SIG-M5 treated with dmso at 0.1 percent for 504 hours (cell line): ENCODE measurements around the gene DENND4C.
"Not testable (repeated sequence)": the region's sequence is repeated elsewhere in the genome, so short reads cannot be mapped to it uniquely, and the experiment has no call there.

Experiments
- DNase-seq: peaks from one replicate; lab custom pipeline; 2025; ENCODE audit not compliant: unreplicated experiment; lab: John Stamatoyannopoulos, UW

Gene DENND4C

GRCh38 chr9:19230355-19231125 lies at the start of gene DENND4C:
TSS of gene DENND4C (plus strand) at chr9:19230693. CDS start at chr9:19276175, 45,482 bp downstream.
- peak; percentile 88 for DNase-seq

DNA sequence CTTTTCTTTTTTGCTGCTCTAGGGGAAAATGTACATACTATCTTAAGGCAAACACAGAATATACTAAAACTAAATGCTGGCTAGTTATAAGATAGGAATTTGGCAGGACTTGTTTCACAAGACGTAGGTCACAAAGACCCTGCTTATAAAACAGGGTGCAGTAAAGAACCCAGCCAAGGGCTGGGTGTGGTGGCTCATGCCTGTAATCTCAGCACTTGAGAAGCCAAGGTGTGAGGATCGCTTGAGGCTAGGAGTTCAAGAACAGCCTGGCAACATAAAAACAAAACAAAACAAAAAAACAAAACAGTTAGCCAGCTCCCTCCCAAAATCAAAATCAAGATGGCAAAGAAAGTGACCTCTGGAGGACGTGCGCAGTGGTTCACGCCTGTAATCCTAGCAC lies 49.5 kb upstream of the DENND4C start:
- DNase-seq: no peak

DNA sequence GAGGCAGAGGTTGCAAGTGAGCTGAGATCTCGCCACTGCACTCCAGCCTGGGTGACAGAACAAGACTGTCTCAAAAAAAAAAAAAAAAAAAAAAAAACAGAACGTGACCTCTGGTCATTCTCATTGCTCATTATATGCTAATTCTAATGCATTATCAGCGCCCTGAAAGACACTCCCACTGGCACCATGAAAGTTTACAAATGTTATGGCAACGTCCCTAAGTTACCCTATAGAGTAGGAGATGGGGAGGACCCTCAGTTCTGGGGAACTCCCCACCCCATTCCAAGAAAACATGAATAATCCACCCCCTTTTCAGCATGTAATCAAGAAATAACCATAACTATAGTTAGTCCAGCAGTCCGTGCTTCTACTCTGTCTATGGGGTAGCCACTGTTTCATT lies 48.9 kb upstream of the DENND4C start:
- DNase-seq: no peak

DNA sequence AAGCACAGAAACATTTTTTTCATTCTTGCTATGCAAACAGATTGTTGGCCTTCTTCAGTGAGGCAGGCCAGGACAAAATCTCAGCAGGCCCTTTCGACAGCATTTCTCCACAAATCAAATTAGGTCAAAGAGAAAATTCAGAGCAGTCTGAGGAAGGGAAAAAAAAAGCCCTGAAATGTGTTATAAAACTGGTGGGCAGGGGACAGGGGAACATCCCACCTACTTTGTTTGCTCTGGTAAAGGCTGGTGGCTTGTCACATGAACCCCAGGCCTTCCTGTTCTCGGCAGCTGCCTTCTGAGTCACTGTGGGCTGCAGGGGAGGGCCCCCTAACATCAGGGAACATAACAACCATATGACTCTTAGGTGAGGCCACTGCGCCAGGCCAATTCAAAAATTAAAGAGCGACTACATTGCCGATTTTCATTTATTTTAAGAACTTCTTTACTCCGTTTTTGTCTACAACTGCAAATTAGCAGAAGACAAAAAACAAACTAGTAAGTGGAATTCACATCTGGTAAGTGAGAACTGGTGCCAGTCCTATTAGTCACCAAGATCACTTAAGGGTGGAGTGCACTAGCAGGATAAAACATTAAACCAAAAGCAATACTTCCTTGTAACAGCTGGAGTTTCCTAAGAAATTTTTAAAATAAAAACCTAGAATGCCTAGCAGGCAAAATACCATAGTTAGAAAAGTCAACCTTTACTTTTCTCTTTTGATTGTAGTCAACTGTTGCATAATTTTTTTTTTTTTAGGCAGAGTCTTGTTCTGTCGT lies 46.2 kb upstream of the DENND4C start:
- DNase-seq: peak; percentile 66

GRCh38 chr9:19185191-19185590 lies 45.3 kb upstream of the DENND4C start:
- DNase-seq: no peak

DNA sequence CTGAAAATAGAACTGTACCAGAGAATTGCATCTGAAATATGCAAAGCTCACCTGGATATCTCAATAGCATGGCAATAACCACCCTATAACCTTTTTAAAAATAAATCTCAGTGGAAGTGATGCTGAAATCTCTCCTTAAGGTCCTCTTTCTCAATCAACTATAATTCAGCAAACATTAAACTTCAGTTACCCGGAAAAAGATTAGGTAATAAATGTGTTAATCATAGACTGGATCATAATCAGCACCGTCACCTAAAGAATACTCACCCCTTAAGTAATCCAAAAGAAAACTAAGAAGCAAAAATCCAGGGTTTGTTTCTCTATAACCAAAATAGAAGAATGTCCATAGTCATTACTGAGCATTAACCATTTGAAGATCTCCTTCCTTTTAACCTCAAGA lies 44.3 kb upstream of the DENND4C start:
- DNase-seq: no peak

- DNase-seq: no peak
Measured at GRCh38 chr9:19188771-19189170, 41.7 kb upstream of the DENND4C start.

DNA sequence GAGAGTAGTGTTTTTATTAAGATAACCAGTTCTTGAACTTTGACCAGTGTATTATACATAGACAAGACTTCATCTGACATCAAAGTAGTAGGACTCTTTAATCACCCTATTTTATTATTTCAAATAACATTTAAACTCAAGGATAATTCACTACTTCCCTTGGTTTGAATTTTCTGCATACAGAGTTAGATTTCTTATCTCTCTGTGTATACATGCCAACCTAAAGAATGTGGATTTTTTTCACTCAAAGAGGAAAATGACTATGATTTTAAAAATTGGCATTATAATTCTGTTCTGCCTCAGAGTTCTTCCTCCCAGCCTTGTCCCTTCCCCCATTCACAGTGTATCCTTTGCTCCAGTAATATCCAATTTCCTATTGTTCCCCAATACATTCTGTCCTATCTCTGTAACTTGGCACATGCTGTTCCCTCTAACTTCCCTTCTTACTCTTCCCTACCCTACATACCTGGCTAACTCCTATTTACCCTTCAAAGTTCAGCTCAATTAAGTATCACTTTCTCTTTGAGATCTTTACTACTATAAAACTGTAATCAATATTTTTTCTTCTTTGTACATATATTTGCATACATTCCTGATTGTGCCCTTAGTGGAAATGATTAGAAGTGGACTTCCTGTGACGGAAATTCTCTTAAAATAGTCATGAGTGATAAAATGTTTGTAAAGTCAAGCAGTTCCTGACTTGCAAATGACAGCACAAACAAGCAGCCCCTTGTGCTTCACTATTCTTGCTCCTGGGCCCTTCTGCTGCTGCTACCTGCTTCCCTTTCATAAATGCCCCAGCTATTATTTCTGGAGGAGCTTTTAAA lies 38.1 kb upstream of the DENND4C start:
- DNase-seq: no peak

DNA sequence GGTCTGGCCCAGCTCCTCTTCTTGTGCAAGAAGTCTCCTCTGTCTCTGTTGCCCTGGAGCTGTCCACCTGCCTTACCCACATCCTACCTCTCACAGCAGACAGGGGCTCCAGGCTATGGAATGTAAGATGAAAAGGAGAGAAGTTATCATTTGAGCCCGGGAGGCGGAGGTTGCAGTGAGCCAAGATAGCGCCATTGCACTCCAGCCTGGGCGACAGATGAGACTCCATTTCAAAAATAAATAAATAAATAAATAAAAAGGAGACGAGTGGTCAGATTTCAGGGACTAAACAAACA lies 37.5 kb upstream of the DENND4C start:
- DNase-seq: no peak

DNA sequence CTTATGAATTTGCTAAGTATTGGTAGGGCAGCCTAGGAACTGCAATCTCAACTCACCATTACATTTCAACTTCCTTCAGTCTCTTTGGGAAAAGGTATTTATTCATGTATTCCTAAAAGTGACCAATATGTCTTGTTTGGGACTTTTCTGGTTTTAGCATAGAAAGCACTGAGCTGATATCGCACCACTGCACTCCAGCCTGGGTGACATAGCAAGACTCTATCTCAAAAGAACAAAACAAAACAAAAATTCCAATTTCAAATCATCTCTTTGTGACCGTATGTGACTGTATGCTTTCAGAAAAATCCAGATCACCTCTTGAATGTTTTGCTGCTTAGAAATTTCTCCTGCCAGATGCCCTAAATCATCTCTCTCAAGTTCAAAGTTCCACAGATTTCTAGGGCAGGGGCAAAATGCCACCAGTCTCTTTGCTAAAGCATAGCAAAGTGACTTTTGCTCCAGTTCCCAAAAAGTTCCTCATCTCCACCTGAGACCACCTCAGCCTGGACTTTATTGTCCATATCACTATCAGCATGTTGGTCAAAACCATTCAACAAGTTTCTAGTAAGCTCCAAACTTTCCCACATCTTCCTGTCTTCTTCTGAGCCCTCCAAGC lies 37.0 kb upstream of the DENND4C start:
- DNase-seq: not testable (repeated sequence)

DNA sequence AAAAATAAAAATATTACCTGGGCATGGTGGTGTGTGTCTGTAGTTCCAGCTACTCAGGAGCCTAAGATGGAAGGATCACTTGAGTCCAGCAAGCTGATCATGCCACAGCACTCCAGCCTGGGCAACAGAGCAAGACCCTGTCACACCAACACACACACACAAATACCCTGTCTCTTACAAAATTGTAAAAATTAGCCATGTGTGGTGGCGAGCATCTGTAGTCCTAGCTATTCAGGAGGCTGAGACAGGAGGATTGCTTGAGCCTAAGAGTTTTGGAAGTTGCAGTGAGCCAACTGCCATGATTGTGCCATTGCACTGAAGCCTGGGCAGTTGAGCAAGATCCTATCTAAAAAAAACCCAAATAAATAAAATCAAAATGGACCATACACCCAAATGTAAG lies 32.1 kb upstream of the DENND4C start:
- DNase-seq: no peak

- DNase-seq: no peak
Measured at GRCh38 chr9:19199012-19199411, 31.5 kb upstream of the DENND4C start.

- DNase-seq: no peak
Measured at GRCh38 chr9:19200229-19200628, 30.3 kb upstream of the DENND4C start.

GRCh38 chr9:19201899-19202891 lies 28.3 kb upstream of the DENND4C start:
- DNase-seq: no peak

- no peak for DNase-seq
Measured at GRCh38 chr9:19203058-19203457, 27.4 kb upstream of the DENND4C start.

- peak; percentile 6 for DNase-seq
Measured at GRCh38 chr9:19208653-19209052, 21.8 kb upstream of the DENND4C start.

DNA sequence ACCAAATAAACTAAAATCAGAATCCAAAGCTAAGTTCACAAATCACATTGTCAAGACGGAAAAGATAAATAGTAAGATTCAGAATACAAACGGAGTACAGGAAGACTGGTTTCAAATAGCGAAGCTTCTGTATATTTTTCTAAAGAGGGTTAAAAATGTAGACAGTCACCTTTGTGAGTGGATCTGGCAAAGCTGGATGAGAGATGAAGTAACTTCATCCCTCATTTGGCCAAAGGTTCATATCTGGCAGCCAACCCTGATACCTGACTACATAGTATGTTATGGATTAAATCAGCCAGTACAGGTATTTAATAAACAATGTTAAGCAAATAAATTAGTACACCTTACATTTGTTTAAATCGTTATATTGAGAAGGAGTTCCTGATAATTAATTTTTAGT lies 21.3 kb upstream of the DENND4C start:
- DNase-seq: no peak

DNA sequence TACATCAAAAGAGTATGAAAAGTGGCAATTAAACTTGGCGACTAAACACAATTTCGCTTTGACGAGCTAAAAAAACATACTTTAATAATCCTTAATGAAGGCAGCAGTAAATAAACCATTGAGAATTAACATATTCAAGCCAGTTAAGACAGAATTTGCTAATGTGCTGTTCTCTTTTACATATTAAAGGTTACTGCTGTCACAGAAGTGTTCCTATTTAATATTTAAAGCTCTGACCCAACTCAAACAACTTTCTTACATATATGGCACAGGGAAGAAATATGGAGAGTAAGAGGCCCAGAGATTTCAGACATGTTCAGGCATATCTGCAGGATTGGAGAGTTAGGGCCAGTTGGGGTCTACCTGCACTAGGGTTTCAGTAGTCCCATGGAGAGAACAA lies 16.7 kb upstream of the DENND4C start:
- DNase-seq: no peak

- no peak for DNase-seq
Measured at GRCh38 chr9:19216466-19216865, 14.0 kb upstream of the DENND4C start.

DNA sequence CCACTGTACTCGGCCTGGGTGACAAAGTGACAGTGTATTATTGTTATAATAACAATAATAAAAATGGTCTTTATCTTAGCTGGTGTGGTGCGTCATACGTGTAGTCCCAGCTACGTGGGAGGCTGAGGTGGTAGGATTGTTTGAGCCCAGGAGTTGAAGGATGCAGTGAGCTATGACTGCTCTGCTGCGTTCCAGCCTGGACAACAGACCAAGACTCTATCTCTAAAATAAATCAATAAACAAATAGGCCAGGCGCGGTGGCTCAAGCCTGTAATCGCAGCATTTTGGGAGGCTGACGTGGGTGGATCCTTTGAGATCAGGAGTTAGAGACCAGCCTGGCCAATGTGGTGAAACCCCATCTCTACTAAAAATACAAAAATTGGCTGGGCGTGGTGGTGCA lies 9.2 kb upstream of the DENND4C start:
- DNase-seq: no peak
